Liver (tissue), 9 donors: ENCODE measurements around the gene PEX11G. TPM values are rescaled to one million over a fixed set of nuclear protein-coding genes. Genes with fewer than 3 reads are reported as not detected.

Experiments
- DNase-seq: peaks from one replicate; pipeline ENCODE4 v3.0.0-alpha.2; 2017; ENCODE audit warnings: low spot score
- H3K27ac ChIP-seq, 2 donors: one replicate each; pipeline ENCODE4 v1.7.0; 2013; ENCODE audit warnings: inconsistent platforms in 2 of 2, low read length in 2 of 2, control low read depth in 1 of 2, low read depth in 1 of 2, mild to moderate bottlenecking in 1 of 2
- H3K27me3 ChIP-seq, 4 donors: one replicate each; pipeline versions ENCODE4 v1.6.1 to v1.7.0; 2013; ENCODE audit warnings: low read length in 3 of 4, inconsistent platforms in 1 of 4, mild to moderate bottlenecking in 1 of 4, moderate library complexity in 1 of 4; ENCODE audit not compliant: control insufficient read depth in 4 of 4, insufficient read depth in 4 of 4
- H3K36me3 ChIP-seq, 4 donors: one replicate each; pipeline versions ENCODE4 v1.6.1 to v1.7.0; 2013; ENCODE audit warnings: low read length in 3 of 4, mild to moderate bottlenecking in 3 of 4, low read depth in 1 of 4, moderate library complexity in 1 of 4; ENCODE audit not compliant: control insufficient read depth in 4 of 4, insufficient read depth in 3 of 4
- H3K4me1 ChIP-seq, 4 donors: one replicate each; pipeline versions ENCODE4 v1.6.1 to v1.7.0; 2013; ENCODE audit warnings: low read length in 3 of 4, mild to moderate bottlenecking in 3 of 4, moderate library complexity in 1 of 4; ENCODE audit not compliant: control insufficient read depth in 4 of 4, insufficient read depth in 4 of 4
- H3K4me3 ChIP-seq, 3 donors: one replicate each; pipeline versions ENCODE4 v1.6.1 to v1.7.0; 2013; ENCODE audit warnings: low read length in 3 of 3, control low read depth in 1 of 3, low read depth in 1 of 3, mild to moderate bottlenecking in 1 of 3
- H3K9ac ChIP-seq, 2 donors: one replicate each; pipeline ENCODE4 v1.7.0; 2013; ENCODE audit warnings: low read length in 2 of 2, mild to moderate bottlenecking in 2 of 2, moderate library complexity in 2 of 2, control low read depth in 1 of 2, low read depth in 1 of 2
- H3K9me3 ChIP-seq, 4 donors: one replicate each; pipeline versions ENCODE4 v1.6.1 to v1.7.0; 2013; ENCODE audit warnings: low read length in 3 of 4; ENCODE audit not compliant: control insufficient read depth in 4 of 4
- EGR1 ChIP-seq, 2 donors: IDR thresholded peaks; 2 replicates each; pipeline ENCODE4 v1.6.1; 2016 to 2018; ENCODE audit warnings: antibody characterized with exemption in 2 of 2, low read depth in 2 of 2
- FOXA1 ChIP-seq: IDR thresholded peaks from 2 replicates; pipeline ENCODE4 v1.6.1; 2016; ENCODE audit warnings: antibody characterized with exemption
- HNF4A ChIP-seq, 2 donors: conservative IDR thresholded peaks; 2 replicates each; pipeline ENCODE4 v1.6.1; 2016; ENCODE audit warnings: antibody characterized with exemption in 2 of 2, mild to moderate bottlenecking in 2 of 2
- HNF4G ChIP-seq: IDR thresholded peaks from 2 replicates; pipeline ENCODE4 v1.6.1; 2016; ENCODE audit warnings: antibody characterized with exemption
- JUND ChIP-seq, 2 donors: IDR thresholded peaks; 2 replicates each; pipeline ENCODE4 v1.6.1; 2016; ENCODE audit warnings: antibody characterized with exemption in 2 of 2
- RAD21 ChIP-seq, 2 donors: IDR thresholded peaks; 2 replicates each; pipeline ENCODE4 v1.6.1; 2016; ENCODE audit warnings: antibody characterized with exemption in 2 of 2, mild to moderate bottlenecking in 2 of 2
- RXRA ChIP-seq, 2 donors: IDR thresholded peaks; 2 replicates each; pipeline ENCODE4 v1.6.1; 2017 to 2018; ENCODE audit warnings: antibody characterized with exemption in 2 of 2, mild to moderate bottlenecking in 1 of 2
- SP1 ChIP-seq: IDR thresholded peaks from 2 replicates; pipeline ENCODE4 v1.6.1; 2018; ENCODE audit warnings: antibody characterized with exemption, mild to moderate bottlenecking
- TAF1 ChIP-seq: conservative IDR thresholded peaks from 2 replicates; pipeline ENCODE4 v1.6.1; 2016; ENCODE audit warnings: antibody characterized with exemption, mild to moderate bottlenecking
- whole genome bisulfite sequencing: extraction: QIAGEN DNeasy Blood & Tissue Kit; methylation state at CpG from one replicate; pipeline ENCODE4 v1.1.7; 2013; 5-methylcytosine and 5-hydroxymethylcytosine counted together
- polyA plus RNA-seq, 2 donors: library from polyadenylated mRNA; stranded (reverse) in 1 of 2; unstranded in 1 of 2; fragments of 200-250 nt in 1 of 2; fragments of >200 nt in 1 of 2; fragmentation: Nextera tagmentation in 1 of 2; extraction: Ambion mirVana in 1 of 2; gene quantifications; one replicate each; pipeline versions ENCODE4 v1.2.1 to v1.2.3, GENCODE V29; 2013 to 2015
- total RNA-seq, 2 donors: library from RNA; depleted of rRNA; stranded (reverse); fragments of >200 nt; gene quantifications; one replicate each; pipeline ENCODE4 v1.2.3, GENCODE V29; 2014
- TF ChIP-seq, protein P1 (sequence below): IDR thresholded peaks from 2 replicates; pipeline ENCODE4 v1.6.1; 2016; ENCODE audit warnings: antibody characterized with exemption, mild to moderate bottlenecking
- TF ChIP-seq, protein P2 (sequence below): IDR thresholded peaks from 2 replicates; pipeline ENCODE4 v1.6.1; 2016; ENCODE audit warnings: antibody characterized with exemption
- TF ChIP-seq, protein P3 (sequence below): IDR thresholded peaks from 2 replicates; pipeline ENCODE4 v1.6.1; 2016; ENCODE audit warnings: antibody characterized with exemption
- TF ChIP-seq, protein P4 (sequence below): fragments of 150-350 bp; IDR thresholded peaks from 2 replicates; pipeline ENCODE4 v1.5.1; 2017; ENCODE audit warnings: improper control_type of control experiment, low read depth, low read length; ENCODE audit not compliant: missing input control
- donor health status: healthy.
- donor health status: healthy.
- donor health status: healthy.
- donor health status: healthy.
- donor health status: healthy.

Gene PEX11G
- total and polyA plus RNA-seq, 4 donors = 1.9 to 10.9 (median 8.2) TPM

DNA sequence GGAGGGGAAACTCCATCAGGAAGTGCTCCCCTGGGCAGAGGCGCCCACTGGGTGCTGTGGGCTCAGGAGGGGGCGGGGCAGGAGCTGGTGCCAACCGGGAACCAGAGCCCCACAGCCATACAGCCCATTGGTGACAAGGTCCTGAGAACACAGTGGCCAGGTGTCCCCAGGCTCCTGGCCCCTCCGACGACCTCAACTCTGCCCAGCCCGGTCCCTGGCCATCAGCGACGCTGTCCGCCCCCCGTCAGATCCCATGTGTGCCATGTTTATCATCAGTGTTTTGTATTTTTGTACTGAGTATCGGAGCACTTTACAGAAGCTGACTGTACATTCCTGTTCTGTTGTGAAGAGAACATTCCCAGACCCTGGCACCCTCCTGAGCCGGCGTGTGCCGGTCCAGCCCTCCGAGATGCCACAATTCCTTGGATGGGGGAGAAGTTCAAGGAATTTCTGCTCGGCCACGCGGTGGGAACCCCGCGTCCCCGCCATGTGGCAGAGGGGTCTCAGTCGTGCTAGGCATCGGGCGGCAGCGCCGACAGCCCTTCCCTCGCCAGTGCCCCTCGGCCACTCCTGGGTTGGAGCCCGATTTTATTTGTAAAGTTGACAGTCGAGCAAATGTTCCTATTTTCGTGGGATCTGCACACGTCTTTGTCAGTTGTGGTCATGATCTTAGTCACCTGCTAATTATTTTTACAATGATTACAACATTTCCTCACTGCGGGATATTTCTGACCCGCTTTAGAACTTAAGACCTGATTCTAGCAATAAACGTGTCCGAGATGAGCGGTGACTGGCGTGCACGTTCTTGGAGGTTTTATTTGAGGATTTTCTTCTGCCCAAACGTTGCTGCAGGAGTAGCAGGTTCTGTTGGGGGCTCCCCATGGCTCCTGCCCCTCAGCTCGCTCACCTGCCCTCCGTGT lies 16.9 kb downstream of the PEX11G start:
- H3K4me3 ChIP-seq = no peak overlapping the region
- H3K27me3 ChIP-seq = no peaks in the 10 kb centered on the region
- no peaks in the 10 kb centered on the region for H3K4me1 ChIP-seq
- 90% methylated on average over 42 of the region's 42 CpGs for WGBS
- no peak for DNase-seq
- H3K9ac ChIP-seq = no peak overlapping the region
- H3K27ac ChIP-seq = no peak overlapping the region
- H3K9me3 ChIP-seq = no peaks in the 10 kb centered on the region
- TF ChIP-seq, protein P1, sequence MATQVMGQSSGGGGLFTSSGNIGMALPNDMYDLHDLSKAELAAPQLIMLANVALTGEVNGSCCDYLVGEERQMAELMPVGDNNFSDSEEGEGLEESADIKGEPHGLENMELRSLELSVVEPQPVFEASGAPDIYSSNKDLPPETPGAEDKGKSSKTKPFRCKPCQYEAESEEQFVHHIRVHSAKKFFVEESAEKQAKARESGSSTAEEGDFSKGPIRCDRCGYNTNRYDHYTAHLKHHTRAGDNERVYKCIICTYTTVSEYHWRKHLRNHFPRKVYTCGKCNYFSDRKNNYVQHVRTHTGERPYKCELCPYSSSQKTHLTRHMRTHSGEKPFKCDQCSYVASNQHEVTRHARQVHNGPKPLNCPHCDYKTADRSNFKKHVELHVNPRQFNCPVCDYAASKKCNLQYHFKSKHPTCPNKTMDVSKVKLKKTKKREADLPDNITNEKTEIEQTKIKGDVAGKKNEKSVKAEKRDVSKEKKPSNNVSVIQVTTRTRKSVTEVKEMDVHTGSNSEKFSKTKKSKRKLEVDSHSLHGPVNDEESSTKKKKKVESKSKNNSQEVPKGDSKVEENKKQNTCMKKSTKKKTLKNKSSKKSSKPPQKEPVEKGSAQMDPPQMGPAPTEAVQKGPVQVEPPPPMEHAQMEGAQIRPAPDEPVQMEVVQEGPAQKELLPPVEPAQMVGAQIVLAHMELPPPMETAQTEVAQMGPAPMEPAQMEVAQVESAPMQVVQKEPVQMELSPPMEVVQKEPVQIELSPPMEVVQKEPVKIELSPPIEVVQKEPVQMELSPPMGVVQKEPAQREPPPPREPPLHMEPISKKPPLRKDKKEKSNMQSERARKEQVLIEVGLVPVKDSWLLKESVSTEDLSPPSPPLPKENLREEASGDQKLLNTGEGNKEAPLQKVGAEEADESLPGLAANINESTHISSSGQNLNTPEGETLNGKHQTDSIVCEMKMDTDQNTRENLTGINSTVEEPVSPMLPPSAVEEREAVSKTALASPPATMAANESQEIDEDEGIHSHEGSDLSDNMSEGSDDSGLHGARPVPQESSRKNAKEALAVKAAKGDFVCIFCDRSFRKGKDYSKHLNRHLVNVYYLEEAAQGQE = no peak
- TF ChIP-seq TAF1 (no peak), SP1 (no peak), JUND (IDR thresholded peaks at IDR 0.05) (no peak), FOXA1 (no peak), HNF4A (conservative IDR thresholded peaks at IDR 0.05) (no peak), HNF4G (no peak), EGR1 (IDR thresholded peaks at IDR 0.05; ENCODE audit: low read depth in 2 of 2) (no peak), RAD21 (IDR thresholded peaks at IDR 0.05) (no peak), RXRA (IDR thresholded peaks at IDR 0.05) (no peak)
- TF ChIP-seq, protein P2, sequence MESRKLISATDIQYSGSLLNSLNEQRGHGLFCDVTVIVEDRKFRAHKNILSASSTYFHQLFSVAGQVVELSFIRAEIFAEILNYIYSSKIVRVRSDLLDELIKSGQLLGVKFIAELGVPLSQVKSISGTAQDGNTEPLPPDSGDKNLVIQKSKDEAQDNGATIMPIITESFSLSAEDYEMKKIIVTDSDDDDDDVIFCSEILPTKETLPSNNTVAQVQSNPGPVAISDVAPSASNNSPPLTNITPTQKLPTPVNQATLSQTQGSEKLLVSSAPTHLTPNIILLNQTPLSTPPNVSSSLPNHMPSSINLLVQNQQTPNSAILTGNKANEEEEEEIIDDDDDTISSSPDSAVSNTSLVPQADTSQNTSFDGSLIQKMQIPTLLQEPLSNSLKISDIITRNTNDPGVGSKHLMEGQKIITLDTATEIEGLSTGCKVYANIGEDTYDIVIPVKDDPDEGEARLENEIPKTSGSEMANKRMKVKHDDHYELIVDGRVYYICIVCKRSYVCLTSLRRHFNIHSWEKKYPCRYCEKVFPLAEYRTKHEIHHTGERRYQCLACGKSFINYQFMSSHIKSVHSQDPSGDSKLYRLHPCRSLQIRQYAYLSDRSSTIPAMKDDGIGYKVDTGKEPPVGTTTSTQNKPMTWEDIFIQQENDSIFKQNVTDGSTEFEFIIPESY = no peak
- TF ChIP-seq, protein P3, sequence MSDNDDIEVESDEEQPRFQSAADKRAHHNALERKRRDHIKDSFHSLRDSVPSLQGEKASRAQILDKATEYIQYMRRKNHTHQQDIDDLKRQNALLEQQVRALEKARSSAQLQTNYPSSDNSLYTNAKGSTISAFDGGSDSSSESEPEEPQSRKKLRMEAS = no peak
- TF ChIP-seq, protein P4, sequence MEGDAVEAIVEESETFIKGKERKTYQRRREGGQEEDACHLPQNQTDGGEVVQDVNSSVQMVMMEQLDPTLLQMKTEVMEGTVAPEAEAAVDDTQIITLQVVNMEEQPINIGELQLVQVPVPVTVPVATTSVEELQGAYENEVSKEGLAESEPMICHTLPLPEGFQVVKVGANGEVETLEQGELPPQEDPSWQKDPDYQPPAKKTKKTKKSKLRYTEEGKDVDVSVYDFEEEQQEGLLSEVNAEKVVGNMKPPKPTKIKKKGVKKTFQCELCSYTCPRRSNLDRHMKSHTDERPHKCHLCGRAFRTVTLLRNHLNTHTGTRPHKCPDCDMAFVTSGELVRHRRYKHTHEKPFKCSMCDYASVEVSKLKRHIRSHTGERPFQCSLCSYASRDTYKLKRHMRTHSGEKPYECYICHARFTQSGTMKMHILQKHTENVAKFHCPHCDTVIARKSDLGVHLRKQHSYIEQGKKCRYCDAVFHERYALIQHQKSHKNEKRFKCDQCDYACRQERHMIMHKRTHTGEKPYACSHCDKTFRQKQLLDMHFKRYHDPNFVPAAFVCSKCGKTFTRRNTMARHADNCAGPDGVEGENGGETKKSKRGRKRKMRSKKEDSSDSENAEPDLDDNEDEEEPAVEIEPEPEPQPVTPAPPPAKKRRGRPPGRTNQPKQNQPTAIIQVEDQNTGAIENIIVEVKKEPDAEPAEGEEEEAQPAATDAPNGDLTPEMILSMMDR = no peak
- H3K36me3 ChIP-seq = peaks cover 6 to 33% (median 16%) of the 10 kb centered on the region in 4 donors
